ENCODE data around the gene AIFM2.

DNA sequence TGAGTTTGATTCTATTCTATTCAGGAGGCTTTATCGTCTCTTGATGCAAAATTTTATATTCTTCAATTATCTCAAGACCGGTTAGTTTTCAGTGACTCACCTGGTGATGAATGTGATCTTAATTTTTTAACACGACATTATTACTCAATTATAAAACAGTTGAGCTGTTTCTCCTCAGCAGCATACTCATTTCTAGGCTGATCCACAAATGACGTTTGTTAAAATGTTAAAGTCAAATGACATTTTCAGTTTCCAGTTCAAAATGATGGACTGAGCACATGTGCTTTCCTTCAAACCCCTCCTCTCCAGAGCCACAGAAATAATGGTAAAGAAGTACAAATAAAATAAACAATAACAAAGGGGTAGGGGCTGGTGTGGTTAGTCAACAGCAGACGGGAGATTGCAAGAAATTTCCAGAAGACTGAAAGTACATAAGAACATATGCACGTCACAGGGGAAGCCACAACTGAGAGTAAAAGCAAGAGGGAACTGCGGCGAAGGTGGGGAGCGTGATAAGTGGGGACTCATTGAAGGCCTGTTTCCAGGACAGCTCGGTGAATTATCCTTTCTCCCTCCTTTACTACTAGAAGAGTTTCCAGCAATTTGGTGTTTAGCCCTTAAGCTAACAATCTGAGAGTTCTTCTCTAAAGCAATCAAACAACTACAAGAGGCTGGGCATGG is 69.1 kb downstream of the AIFM2 start:
- TF ChIP-seq POLR2A (IDR thresholded peaks at IDR 0.05): no peak
- TF ChIP-seq, protein P1, sequence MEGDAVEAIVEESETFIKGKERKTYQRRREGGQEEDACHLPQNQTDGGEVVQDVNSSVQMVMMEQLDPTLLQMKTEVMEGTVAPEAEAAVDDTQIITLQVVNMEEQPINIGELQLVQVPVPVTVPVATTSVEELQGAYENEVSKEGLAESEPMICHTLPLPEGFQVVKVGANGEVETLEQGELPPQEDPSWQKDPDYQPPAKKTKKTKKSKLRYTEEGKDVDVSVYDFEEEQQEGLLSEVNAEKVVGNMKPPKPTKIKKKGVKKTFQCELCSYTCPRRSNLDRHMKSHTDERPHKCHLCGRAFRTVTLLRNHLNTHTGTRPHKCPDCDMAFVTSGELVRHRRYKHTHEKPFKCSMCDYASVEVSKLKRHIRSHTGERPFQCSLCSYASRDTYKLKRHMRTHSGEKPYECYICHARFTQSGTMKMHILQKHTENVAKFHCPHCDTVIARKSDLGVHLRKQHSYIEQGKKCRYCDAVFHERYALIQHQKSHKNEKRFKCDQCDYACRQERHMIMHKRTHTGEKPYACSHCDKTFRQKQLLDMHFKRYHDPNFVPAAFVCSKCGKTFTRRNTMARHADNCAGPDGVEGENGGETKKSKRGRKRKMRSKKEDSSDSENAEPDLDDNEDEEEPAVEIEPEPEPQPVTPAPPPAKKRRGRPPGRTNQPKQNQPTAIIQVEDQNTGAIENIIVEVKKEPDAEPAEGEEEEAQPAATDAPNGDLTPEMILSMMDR (IDR thresholded peaks at IDR 0.05): no peak

Measured in lower leg skin (tissue), 3 donors.